PC-9 (cell line): ENCODE measurements around the gene CCDC148.

Experiments used
- CTCF ChIP-seq: fragments of 200-600 bp; sonication (generic); conservative IDR thresholded peaks from 2 replicates; pipeline ENCODE4 v1.6.1; 2017; ENCODE audit warnings: mixed run types, antibody characterized with exemption, mild to moderate bottlenecking, moderate library complexity
- EZH2 ChIP-seq: fragments of 200-600 bp; sonication (generic); IDR thresholded peaks from 2 replicates; pipeline ENCODE4 v1.8.0; 2017; ENCODE audit warnings: antibody characterized with exemption, low read depth

DNA sequence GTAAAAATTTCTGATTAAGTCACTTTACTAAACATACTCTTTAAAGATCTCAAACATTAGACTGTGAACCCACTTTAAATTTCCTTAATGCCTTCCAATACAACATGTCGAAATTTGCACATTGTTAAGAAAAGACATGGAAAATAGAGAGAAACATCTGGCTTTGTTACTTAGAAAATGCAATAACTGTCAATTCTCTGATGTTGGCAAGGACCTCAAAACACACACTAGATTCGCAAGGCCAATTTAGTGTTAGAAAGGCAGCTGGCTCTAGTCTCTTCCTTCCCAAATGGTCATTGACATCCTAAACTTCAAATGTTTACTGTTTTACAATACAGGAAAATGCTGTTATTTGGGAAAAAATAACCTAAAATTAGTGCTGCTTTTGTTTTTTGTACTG is 244.3 kb downstream of the CCDC148 start:
- TF ChIP-seq CTCF (no peak), EZH2 (no peak)
